HG03378 (cell line): ENCODE measurements around the gene CCR6.

Experiments used
- ATAC-seq: cut with Tn5 transposase; IDR thresholded peaks from one replicate; pipeline ENCODE4 v1.9.1; 2021; ENCODE audit warnings: mild to moderate bottlenecking, moderate library complexity; ENCODE audit not compliant: unreplicated experiment

CCR6 gene

DNA sequence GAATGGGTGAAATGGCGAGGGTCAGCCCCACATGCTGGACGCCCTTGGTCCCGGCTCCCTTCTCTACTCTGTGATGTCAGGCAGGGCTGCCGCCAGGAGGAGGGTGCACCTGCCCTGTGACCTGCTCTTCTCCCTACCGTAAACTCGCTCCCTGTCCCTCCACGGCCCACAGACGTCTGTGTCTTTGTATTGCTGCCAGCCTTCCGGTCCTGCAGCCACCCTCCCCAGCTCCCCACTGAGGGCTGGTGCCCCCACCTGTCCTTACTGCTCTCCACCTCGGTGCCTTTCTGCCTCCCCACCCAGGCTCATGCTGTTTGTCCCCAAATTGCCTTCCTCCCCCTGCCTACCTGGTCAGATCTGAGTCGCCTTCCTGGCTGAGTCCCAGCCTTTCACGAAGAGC lies 4.1 kb upstream of the CCR6 start:
- no peak for ATAC-seq

DNA sequence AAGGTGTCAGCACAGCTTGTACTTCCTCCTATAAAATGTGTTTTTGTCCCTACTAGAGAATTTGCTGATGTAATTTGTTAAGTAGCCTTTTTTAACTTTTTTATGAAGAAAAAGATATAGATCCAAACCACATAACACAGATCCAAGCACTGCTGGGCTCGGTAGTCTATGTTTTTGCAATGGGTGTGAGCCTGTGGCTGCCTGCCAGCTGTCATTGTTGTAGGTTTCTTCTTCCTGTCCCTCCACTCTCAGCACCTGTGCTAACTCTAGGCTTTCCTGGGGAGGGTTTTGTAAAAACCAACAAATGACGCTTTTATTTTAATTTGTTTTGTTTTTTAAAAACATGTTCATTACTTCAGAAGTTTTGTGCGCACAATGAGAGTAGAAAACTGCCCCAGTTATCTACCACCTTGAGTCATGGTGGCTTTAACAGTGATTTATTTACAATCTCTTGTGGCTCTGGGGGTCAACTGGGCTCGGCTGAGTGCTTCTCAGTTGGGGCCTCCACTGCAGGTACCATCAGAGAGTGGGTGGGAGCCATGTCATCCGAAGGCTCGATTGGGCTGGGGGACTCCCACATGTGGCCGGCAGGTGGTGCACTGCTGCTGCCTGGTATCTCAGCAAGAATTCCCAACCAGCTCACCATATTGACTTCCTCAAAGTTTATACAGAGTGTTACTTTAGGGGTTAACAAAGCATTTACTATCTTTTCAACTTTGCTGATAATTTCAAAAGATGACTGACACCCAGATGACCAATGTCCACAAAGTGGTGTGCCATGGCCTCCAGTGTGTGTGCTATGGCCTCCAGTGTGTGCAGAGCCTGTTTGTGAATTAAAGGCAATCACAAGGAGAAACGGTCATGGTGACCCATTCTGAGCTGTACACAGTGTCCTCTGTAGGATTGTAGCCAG lies 3.0 kb upstream of the CCR6 start:
- no peak for ATAC-seq

- no peak for ATAC-seq
Measured at GRCh38 chr6:167120583-167120903, 2.4 kb upstream of the CCR6 start.

GRCh38 chr6:167121335-167121841 lies 1.5 kb upstream of the CCR6 start:
- ATAC-seq = no peak

DNA sequence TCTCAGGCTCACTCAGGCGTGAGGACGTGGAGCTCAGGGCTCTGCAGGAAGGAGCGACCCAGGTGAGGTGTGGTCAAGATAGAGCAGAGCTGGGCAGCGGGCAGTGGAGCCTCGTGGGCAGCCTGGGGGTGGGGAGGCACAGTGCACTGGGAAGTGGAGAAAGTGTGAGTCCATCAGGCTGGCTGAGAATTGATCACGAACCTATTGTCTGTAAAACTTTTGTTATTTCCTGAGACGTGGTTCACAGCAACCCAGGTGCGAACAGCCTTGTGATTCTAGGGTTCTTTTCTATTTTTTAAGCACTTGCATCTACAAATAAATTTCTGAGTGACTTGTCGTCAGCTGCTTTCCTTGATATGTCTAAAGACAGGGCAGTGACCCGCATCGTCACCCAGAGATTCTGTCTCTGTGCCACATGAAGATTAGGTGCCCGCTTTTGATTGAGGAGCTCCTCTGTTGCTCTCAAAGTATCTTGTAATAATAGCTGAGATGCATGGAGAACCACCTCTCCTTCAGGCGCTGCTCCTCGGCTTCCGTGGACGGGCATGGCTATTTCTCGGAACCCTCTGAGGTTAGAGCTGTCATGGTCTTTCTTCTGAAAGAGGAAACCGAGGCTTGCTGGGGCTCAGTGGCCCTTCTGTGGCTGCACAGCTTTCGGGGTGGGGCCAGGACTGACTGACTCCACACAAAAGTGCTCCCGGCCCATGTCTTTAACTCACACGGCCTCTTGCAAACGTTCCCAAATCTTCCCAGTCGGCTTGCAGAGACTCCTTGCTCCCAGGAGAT lies 662 bp upstream of the CCR6 start:
- ATAC-seq = no peak

DNA sequence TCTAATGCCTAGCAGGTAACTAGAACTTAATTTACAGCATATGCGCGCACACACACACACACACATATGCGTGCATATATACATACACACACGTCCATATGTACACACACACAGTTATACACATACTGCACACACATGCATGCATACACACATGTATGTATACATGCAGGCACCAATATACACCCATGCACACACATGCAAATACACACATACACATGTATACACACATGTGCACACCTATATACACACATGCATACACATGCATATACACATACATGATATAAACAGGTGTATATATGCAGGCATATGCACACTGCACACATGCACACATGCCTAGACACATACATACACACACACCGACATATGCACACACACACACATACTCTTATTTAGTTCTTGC lies 1.9 kb downstream of the CCR6 start:
- ATAC-seq = no peak

DNA sequence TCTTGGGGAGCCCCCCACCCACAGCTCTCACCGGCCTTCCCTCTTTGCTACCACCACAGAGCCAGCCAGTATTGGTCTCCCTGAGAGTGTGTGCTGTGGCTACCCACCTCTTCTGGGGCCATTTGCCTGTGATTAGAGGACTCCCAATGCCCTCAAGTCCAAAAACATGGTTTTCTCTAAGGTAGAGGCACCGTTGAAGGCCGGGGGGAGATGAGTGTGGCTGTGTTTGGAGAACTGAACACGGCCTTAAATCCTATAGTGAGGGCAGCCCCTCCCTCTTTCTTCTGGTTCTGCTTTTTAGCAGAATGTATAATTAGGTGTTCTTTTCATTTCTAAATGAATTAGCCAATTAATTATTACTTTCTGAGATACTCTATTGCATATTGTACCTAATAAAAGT lies 2.5 kb downstream of the CCR6 start:
- no peak for ATAC-seq

DNA sequence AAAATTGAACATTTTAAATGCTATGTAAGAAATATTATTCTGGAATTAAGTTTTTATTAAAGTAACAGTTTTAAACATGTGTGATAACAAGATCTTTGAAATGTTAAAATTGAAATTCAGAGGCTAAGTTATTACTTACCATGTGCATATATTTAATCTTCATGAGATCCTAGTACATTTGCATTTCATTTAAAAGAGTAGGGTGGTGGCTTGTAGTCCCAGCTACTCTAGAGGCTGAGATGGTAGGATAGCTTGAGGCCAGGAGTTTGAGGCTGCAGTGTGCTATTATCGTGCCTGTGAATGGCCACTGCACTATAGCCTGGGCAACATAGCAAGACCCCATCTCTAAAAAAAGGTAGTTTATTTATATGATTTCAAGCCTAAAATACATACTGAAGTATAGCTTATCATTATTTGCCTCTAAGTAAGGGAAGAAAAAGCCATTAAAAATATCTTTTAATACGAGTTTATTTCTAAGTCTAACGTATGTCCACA lies 3.0 kb downstream of the CCR6 start:
- no peak for ATAC-seq

- ATAC-seq = no peak
Measured at GRCh38 chr6:167127785-167128531, 5.1 kb downstream of the CCR6 start.

GRCh38 chr6:167129159-167129558 lies 6.3 kb downstream of the CCR6 start:
- no peak for ATAC-seq

DNA sequence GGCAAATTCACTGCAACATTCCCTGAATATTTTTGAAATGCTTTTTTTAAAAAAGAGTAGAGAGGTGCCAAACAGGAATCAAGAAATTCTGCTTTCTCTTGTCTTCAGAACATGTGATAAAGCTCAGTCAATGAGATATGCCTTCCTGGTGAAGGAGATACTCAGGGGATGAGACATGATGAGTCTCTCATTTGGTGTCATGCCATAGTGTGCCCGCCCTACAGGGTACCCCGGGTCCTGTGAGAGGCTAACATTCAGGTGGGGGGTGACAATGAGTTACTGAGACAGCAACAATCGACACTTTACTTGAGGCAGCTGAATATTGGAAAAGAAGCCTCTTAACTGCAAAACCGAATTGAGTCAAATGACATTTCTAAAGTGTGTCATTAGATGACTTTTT lies 6.7 kb downstream of the CCR6 start:
- ATAC-seq = no peak

DNA sequence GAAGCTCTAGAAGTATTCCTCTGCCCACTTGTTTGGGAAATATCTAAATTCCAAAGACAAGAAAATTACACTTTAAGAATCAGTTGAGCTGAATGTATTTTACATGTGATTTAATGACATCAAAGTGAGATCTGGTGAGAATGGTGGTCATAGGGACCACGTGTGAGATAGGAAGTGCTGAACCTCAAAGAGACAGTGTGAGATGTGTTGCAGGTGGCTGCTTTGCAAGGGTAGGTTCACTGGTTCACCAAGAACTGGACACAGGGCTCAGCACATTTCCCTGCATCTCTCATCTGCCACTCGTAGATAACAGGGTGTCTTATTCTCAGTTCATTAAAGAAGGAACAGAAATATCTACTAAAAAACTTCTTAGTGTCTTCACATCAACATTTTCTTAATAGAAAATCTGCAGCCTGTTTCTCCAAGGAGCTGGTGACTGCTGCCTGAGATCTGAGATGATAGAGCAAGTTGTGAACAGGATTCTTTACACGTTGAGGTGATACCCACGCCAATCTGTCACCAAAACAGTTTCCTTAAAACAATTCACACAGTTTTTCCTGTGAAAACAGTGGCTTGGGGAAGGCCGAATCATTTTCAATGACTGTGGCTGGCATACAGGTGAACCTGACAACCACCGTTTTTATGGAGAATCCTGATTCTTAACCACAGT lies 7.2 kb downstream of the CCR6 start:
- peak; percentile 58 for ATAC-seq

GRCh38 chr6:167130712-167131684 lies 8.1 kb downstream of the CCR6 start:
- ATAC-seq = no peak

- no peak for ATAC-seq
Measured at GRCh38 chr6:167134448-167135328, 11.8 kb downstream of the CCR6 start.

DNA sequence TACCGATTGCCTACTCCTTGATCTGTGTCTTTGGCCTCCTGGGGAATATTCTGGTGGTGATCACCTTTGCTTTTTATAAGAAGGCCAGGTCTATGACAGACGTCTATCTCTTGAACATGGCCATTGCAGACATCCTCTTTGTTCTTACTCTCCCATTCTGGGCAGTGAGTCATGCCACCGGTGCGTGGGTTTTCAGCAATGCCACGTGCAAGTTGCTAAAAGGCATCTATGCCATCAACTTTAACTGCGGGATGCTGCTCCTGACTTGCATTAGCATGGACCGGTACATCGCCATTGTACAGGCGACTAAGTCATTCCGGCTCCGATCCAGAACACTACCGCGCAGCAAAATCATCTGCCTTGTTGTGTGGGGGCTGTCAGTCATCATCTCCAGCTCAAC lies 13.5 kb downstream of the CCR6 start:
- ATAC-seq = no peak

DNA sequence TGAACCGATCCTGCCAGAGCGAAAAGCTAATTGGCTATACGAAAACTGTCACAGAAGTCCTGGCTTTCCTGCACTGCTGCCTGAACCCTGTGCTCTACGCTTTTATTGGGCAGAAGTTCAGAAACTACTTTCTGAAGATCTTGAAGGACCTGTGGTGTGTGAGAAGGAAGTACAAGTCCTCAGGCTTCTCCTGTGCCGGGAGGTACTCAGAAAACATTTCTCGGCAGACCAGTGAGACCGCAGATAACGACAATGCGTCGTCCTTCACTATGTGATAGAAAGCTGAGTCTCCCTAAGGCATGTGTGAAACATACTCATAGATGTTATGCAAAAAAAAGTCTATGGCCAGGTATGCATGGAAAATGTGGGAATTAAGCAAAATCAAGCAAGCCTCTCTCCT lies 14.2 kb downstream of the CCR6 start:
- no peak for ATAC-seq

- no peak for ATAC-seq
Measured at GRCh38 chr6:167137881-167138280, 15.0 kb downstream of the CCR6 start.

GRCh38 chr6:167139761-167140160 lies 16.9 kb downstream of the CCR6 start:
- no peak for ATAC-seq
